Measurements from ENCODE around the gene ST7.

GRCh38 chr7:117208257-117208656 is 255.0 kb downstream of the ST7 start:
- TF ChIP-seq, protein P1, sequence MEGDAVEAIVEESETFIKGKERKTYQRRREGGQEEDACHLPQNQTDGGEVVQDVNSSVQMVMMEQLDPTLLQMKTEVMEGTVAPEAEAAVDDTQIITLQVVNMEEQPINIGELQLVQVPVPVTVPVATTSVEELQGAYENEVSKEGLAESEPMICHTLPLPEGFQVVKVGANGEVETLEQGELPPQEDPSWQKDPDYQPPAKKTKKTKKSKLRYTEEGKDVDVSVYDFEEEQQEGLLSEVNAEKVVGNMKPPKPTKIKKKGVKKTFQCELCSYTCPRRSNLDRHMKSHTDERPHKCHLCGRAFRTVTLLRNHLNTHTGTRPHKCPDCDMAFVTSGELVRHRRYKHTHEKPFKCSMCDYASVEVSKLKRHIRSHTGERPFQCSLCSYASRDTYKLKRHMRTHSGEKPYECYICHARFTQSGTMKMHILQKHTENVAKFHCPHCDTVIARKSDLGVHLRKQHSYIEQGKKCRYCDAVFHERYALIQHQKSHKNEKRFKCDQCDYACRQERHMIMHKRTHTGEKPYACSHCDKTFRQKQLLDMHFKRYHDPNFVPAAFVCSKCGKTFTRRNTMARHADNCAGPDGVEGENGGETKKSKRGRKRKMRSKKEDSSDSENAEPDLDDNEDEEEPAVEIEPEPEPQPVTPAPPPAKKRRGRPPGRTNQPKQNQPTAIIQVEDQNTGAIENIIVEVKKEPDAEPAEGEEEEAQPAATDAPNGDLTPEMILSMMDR (conservative IDR thresholded peaks at IDR 0.05; ENCODE audit: low read length): no peak
- TF ChIP-seq EZH2phosphoT487 (IDR thresholded peaks at IDR 0.05; ENCODE audit: borderline replicate concordance): no peak
